ENCODE measurements around the gene LYZL1. TPM values are rescaled to one million over a fixed set of nuclear protein-coding genes. Genes with fewer than 3 reads are reported as not detected.
"Not testable (repeated sequence)": the region's sequence is repeated elsewhere in the genome, so short reads cannot be mapped to it uniquely, and the experiment has no call there.

Gene LYZL1
- polyA plus RNA-seq, 12 donors = not detected

GRCh38 chr10:29306688-29307087 lies 17.8 kb downstream of the LYZL1 start:
- DNase-seq = no peak

GRCh38 chr10:29308142-29308541 lies 19.3 kb downstream of the LYZL1 start:
- not testable (repeated sequence) for DNase-seq

DNA sequence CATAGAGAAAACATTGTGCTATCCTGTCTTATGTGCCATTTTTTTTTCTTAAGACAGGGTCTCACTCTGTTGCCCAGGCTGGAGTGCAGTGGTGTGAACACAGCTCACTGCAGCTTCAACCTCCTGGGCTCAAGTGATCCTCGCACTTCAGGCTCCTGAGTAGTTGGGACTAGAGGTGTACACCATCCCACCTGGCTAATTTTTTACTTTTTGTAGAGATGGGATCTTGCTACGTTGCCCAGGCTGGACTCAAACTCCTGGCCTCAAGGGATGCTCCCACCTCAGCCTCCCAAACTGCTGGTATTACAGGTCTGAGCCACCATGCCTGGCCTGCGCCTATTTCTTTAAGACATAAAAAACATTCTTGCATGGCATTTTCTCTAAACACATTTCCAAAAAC lies 20.6 kb downstream of the LYZL1 start:
- no peak for DNase-seq

DNA sequence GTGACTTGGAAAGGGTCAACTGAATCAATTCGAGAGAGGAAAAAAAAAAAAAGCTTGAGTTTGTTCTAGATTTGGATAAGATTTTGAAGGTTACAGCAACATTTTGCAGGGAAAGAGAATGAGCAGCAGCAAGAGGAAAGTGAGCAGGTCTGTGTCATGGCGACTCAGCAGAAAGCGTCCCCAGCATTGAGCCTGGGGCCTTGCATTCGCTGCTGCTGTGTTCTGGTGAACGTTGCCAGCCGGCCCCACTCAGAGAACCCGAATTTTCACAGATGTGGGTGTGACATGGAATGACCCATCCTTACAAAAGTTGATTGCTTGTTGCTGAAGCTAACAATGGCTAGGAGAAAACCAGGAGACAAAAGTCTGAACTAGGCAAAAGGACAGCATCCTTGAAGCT lies 21.6 kb downstream of the LYZL1 start:
- not testable (repeated sequence) for DNase-seq

DNA sequence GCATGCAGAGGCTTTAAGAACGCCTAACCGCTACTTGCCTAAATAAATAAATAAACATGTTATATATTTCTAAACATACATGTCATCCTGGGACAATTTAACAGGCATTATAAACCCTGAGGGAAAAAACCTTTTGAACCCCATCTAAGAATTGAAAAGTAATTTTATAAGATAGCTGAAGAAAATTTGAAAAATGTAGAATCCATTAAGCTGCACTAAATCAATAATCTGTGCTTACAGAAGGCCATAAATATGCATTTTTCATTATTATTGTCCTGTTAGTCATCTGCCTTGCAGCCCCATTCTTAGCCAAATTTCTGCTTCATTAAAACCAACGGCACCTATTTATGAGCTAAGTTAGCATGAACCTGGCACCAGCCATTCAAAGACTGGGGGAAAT lies 24.2 kb downstream of the LYZL1 start:
- no peak for DNase-seq

DNA sequence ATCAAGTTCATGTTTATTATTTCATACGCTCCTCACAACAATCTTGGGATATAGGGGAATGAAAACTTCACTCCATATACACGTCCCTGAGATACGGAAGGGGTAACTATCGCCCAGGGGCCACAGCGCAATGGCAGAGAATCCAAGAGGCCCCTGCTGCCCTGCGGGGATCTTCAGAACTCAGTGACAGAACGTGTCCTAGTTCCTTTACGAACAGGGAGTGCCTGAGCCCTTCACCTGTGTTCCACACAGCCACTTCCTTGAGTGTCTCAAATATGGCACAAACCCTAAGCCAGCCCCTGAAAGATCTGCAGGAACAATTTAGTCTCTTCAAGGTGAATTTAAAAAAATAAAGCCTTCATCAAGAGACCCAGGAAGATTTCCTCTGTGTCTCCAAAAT lies 25.9 kb downstream of the LYZL1 start:
- no peak for DNase-seq

DNA sequence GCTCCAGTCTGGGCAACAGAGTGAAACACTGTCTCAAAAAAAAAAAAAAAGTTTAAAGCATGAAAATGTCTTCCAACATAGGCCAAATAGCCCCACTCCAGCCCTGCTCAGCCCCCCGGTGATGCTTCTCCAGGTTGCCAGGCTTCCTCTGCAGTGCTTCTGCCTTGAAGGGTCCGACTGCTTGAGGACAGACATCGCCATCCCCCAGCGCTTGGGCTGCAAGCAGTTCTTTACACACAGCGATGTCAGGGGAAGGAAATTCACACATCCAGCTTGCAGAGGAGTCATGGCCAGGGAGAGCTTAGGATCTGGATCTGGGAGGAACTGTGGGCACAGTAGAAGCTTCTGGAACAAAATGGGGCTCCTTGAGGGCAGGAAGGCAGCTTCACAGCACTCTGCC lies 26.9 kb downstream of the LYZL1 start:
- DNase-seq = no peak

- no peak for DNase-seq
Measured at GRCh38 chr10:29316308-29317026, 27.6 kb downstream of the LYZL1 start.

DNA sequence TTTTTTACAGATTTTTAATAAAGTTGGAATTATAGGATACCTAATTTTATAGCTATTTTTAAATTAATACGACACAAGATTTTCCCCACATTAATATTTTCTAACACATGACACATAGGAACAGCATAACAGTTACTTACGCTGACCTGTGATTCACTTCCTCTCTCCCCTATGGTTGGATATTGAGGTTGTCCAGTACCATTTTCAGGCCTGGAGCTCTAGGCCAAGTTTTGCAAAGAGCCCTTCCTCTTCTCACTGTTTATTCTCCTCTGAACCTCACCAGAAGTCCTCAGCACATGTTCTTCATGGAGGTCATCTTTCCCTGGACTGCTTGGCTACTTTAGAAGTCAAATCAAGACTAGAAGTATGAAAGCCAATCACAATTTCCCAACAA lies 28.2 kb downstream of the LYZL1 start:
- DNase-seq = no peak

DNA sequence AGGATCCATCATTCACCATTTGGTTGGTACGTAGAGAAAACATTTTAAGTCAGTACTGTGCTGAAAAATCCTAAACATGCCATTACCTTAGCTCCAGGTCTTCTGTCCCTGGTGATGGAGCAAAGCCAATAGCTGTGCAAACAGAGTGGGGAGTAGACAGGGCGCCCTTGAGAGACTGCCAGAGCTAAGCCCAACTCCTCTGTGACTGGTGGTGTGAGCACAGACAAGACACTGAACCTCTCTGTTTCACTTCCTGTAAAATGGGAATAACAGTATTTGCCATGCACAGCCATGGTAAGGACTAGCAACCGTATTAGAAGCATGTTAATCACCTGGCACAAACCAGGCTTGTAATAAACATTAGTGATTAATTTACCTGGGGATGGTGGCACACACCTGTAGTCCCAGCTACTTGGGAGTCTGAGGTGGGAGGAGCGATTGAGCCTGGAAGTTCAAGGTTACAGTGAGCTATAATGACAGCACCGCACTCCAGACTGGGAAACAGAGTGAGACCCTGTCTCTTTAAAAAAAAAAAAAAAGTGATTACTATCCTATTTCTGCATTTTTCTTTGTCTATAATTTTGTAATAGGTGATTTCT lies 28.7 kb downstream of the LYZL1 start:
- DNase-seq = no peak

DNA sequence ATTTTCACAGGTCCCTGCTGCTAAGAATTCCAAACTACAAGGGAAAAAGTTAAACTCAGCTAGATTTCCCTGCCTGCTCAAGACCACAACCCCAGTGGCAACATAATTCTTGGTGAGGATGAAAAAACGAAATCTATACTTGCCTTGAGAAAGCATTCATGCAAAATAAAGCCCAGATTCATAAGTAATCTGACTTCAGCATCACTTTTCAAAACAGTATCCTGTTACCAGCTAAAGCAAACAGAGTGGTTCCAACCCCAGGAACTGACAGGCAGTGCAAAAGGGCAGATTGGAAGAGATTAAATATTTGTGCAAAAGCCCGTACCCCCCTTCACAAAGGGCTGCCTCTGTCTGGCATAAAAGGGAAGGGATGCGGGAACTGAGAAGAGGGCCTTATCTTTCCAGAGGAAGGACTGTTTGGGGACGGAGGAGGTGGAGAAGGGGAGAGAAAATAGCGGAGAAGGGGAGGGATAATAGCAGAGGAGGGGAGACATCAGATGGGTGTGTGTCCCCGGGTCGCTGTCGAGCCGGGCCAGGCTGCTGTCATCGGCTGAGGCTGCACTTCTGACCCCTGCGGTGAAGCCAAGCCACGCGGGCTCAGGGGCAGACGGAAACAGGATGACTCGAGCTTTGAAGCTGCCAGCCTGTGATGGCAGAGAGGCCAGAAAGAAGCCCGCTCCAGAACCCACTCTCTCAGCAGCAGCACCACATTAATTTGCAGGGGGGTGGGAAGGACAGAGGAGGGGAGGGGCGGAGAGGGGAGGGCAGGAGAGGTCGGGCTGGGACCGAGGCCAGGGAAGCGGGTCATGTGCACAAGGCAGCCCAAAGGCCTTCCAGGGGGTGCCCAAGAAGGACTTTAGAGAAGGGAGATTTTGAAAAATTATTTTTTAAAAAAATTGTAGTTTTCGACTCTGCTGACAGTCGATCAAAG lies 29.5 kb downstream of the LYZL1 start:
- DNase-seq = peak; percentile 49

DNA sequence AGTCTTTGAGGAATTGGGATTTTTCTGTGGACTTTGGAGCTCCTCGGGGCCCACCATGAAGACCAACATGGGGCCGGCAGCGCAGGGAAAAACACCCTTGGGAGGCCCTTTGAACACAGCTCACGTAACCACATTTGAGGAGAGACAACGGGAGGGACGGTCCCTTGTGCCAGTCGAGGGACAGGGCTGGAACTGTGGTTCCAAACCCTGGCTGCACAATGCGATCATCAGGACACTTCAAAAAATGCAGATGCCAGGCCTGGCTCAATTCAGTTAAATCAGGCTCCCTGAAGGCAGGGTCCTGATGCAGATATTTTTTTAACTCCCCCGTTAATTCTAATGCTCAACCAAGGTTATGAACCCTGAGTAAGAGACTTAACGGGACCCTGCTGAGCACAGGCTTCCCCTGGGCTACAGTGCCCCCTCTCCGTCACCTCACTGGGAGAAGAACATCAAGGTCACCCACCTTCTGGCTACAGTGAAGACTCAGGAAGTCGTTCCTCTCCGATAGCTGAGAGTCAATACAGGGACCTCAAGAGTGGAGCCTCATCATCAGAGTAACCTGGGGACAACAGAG lies 30.4 kb downstream of the LYZL1 start:
- DNase-seq = no peak

GRCh38 chr10:29320680-29321121 lies 31.8 kb downstream of the LYZL1 start:
- DNase-seq = not testable (repeated sequence)

- no peak for DNase-seq
Measured at GRCh38 chr10:29321656-29322055, 32.8 kb downstream of the LYZL1 start.

DNA sequence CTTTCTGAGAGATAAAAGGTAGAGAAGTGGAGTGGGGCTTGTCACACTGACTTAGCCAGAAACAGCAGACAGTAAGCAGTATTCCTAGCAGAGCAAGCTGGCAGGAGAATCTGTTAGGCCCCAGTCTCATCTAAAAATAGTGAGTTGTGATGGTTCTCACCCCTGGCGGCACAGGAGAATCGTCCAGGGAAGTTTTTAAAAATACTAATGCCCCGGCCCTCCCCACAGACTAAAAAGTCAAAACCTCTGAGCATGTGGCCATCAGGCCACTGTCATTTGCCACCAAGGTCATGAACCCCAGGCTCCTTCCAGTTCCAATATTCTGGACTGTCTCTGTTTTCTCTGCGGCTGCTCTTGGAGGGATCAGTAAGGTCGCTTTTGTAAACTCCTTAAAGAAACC lies 34.0 kb downstream of the LYZL1 start:
- no peak for DNase-seq

GRCh38 chr10:29323367-29323766 lies 34.5 kb downstream of the LYZL1 start:
- no peak for DNase-seq

GRCh38 chr10:29324220-29324841 lies 35.5 kb downstream of the LYZL1 start:
- no peak for DNase-seq

DNA sequence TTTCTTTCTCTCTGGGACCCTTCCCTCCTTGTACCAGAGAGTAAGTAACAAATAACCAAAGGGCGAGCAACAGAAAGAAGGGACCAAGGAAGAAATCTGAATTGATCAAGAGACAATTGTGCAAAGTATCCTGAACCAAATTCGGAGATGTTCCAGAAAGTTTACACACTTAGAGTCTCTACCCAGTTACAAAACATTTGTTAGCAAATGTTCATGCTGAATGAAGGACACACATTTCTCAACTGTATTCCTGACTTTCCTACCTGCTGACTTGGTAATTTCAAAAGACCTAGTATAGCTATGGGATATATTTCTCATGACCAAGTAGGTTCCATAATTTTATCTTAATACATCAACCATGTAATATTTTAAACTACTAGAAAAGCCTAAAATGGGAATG lies 37.4 kb downstream of the LYZL1 start:
- DNase-seq = no peak

GRCh38 chr10:29326886-29327745 lies 38.2 kb downstream of the LYZL1 start:
- DNase-seq = no peak

GRCh38 chr10:29327746-29328102 lies 38.9 kb downstream of the LYZL1 start:
- DNase-seq = no peak

GRCh38 chr10:29328983-29329382 lies 40.1 kb downstream of the LYZL1 start:
- peak; percentile 79 for DNase-seq

All from muscle of arm (tissue), 12 donors.